ACHN (cell line): Measurements from ENCODE around the gene ST8SIA5.

ENCODE experiments used
- DNase-seq: peaks from one replicate; pipeline ENCODE4 v3.0.0-alpha.2; 2015
- in situ Hi-C: cut with HindIII; loops from 2 replicates; pipeline ENCODE4 v1.10.0; 2017; ENCODE audit warnings: low sequenced_read_pairs, low pct_ligation_motif_present, low pct_unique_long_range_greater_than_20kb

Gene ST8SIA5

DNA sequence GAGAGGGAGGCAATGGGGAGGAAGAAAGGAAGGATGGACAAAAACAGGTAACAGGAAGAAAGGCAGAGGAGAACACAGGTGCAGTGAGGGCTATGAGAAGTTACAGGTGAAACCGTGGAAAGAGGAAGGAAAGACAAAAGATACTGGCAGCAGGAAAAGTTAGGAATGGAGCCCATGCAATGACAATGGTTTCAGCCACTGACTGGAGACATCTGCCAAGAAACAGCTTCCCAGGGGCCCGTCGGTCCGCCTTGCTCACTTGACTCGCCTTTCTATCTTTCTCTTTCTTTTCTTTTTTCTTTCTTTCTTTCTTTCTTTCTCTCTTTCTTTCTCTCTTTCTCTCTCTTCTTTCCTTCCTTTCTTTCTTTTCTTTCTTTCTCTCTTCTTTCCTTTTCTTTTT, 37.5 kb downstream of the ST8SIA5 start:
- in situ Hi-C loops = no loop called here
- no peak for DNase-seq

DNA sequence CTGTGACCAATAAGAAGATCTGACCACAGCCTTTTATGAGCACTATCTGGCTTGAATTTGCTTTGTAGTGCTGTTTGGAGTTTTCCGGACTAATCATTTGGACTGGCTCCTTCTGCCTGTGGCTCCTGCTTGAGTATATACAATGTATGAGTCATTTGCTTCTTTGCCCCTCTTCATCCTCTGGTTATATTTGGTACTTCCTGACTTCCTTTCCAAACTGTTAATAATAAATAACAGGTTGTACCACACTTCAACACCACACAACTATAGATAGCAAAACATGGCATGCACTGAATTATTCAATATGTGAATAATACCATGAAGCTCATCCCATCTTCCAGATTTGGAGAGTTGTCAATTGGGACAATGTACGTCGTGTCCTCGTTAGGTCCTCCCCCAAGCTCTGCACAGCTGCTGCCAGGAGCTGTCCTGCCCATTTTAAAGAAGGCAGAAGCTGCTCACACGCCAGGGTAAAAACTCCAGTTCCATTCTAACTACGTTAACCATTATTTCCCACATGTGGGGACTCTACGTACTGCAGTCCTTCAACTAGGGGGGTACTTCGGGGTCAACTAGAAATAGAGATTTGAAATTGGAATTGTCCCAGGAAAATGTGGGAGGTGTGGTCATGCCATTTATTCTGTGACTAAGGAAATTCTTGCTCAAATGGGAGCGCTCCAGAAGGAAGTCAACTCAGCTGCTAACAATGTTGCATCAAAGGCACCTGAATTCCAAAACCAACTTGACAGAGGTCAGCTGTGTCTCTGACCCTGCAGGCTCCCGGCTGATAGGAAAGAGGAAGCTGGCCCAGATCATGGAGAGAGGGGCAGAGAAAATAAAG, 38.1 kb downstream of the ST8SIA5 start:
- in situ Hi-C loops = no loop called here
- peak; percentile 73 for DNase-seq

DNA sequence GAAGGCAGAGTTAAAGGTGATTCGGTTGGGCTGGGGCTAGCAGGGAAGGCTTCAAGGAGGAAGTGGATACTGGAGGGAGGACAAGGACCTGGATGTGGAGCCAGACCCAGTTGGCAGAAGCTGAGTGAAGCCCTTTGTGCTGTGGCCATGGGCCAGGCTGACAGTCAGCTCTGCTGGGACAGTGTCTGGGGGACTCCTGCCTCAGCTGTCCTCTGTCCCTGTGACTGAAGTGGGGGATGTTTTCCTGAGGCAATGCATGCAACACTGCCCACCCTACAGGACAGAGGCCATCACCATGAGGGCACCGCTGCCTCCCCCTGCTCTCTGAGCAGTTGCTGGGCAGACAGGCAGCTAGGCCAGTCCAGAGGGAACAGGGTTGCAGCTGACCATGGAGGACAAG, 40.0 kb downstream of the ST8SIA5 start:
- no peak for DNase-seq
- in situ Hi-C loops = no loop called here

DNA sequence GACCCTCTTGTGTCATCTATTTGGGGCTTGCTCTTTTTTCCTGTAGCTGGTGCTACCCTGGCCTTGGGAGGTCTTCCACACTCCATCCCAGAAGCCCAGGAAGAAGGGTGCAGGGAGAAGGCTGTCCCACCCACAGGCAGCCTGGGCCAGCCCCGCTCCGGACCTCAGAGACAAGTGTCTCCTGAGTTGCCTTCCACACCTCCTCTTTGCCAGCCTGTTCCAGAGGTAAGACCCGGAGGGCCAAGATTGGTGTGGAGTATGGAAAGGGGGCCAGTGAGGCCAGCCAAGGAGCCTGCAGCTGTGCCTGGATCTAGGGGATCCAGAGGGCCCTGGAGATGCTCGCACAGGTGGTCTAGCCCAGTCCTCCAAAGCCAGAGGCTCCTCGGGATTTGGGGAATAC, 40.5 kb downstream of the ST8SIA5 start:
- DNase-seq = no peak

DNA sequence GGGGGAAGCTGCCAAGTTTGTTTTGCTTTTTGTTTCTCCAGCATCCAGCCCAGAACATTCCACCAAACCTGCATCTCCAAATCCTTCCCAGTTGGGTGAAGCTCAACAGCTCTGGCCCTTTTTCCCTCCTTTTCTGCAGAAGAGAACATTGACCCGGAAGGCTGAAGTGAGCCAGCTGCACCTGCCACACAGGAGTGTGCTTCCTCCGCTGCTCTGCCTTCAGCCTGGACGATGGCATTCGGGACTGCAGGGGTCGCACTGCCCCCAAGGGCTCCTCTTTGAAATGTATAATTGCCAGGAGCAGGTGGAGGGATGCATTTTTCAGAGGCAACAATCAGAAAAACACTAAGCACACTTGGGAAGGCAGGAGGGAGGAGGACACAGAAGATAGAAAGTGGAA, 41.8 kb downstream of the ST8SIA5 start:
- in situ Hi-C loops = no loop called here
- DNase-seq = no peak

More for the DNA sequence above, 40.5 kb downstream of the ST8SIA5 start:
- in situ Hi-C loops = no loop called here

DNA sequence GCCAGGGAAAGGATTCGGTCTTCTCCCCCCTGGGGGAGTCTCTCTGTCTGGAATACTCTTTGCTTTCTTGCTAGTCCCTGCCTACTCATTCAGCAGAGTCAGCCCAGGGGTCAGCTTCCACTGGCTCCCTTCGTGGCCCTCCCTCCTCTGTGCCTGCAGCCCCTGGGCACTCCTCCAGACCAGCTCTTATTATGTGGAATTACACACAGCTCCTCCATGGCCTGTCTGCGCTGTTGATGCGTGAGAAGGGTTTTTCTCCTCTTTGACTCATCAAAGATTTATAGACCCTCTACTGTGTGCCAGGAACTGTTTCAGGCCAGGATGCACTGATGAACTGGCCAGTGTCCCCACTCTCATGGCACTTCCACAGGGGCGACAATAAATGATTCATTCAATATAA, 44.4 kb downstream of the ST8SIA5 start:
- in situ Hi-C loops = no loop called here
- peak; percentile 7 for DNase-seq

DNA sequence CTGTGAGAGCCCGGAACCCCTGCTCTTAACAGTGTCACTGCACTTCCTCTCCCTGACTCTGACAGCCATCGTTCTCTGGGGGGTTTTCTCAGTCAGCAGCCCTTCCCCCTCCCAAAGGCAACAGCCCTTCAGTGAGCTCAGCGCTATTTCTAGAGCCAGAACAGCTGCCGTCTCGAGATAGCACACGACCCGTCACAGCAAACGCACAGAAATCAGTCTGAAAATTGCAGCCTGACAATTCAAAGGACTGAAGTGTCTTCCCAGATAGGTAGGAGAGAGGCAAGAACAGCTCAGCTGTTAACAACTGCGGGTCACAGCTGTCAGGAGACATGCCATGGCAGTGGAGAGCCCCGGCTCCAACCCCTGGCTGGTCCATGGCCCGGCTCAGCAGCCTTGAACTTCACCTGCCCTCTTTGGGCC, 45.4 kb downstream of the ST8SIA5 start:
- no peak for DNase-seq
- in situ Hi-C loops = no loop called here

DNA sequence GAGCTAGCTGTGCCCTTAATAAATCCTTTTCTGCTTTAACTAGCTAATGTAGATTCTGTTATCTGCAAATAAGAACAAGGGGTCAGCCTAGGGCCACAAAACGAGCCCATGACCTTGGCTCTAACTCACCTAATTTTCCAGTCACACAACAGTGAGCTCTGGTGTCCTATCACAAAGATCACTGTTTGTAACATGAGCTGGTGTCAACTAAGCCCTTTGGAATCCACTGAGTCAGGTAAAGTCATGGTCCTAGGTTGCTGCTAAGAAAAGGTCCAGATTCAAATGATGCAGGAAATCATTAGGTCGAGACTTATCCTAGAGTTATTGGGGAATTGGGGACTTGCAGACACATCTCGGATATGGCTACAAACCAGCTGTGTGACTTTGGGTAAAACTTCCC, 49.9 kb downstream of the ST8SIA5 start:
- in situ Hi-C loops = no loop called here

DNA sequence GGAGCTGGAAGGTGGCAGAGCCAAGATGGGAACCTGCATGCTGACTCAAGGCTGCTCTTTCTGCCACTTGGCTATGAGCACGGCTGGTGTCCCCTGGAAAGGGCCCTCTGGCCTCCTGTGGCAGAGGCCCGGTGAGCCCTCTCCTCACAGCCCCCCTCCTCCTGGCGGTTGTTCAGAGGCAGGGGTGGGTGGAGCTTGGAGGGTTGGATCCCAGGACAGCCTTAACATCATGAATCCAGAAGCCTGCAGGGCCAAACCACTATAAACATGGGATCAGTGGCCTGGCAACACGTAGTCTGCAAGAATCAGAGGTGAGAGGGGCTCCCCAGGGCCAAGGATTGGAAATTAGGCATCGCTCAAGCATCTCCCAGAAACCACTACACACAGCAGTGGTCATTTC, 51.3 kb downstream of the ST8SIA5 start:
- no peak for DNase-seq
- in situ Hi-C loops = no loop called here

More for the DNA sequence above, 49.9 kb downstream of the ST8SIA5 start:
- peak; percentile 20 for DNase-seq

DNA sequence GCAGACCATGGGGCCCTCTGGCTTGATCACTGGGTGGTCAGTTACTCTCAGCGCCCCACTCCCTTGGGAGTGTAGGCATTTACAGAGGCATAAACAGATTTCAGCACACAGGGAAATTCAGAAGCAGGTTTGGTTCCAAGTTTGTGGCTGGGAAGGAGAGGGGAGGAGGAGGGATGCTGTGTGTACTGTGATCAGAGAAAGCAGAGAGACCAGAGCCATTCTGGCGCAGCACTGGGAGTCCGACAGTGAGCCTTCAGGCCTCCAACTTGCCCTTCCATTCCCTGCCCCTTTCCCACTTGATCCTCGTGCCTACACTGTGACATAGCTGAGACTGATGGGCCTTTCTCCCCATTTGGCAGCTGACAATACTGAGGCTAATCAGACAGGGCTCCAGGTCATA, 52.0 kb downstream of the ST8SIA5 start:
- in situ Hi-C loops = no loop called here
- DNase-seq = no peak

DNA sequence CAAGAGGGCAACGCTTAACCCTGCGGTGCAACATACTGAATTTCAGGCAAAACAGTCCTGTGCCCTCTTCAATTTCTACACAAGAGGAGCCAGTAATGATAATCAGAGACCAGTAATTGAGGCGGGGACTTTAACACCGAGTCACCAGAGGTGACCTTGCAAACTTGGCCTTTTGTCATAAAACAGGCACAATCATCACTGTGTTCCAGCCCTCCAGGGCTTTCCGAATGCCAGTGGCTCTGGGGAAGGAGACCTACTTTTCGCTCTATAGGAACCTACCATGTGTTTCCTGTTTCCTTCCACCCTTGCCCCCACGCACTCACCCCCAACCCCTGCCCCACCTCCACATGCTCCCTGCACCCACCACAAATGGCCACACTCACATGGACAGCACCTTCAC, 52.7 kb downstream of the ST8SIA5 start:
- no peak for DNase-seq
- in situ Hi-C loops = no loop called here

DNA sequence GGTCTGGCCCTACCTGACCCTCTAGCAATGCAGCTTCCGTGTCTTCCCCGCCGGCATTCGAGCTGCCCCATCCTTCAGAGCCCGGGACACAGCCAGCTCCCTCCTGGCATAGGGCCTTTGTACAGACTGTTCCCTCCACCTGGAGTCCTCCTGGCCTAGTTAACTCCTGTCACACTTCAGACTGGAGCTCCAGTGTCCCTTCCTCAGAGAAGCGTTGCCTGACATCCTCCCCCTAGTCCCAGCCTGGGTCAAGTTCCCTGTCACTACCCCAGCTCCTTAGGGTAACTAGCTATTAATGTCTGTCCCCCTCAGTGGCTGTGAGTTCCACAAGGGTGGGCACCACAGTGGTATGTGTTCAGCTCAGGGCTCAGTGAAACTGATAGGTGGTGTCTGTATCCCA, 54.4 kb downstream of the ST8SIA5 start:
- DNase-seq = no peak
- in situ Hi-C loops = no loop called here

DNA sequence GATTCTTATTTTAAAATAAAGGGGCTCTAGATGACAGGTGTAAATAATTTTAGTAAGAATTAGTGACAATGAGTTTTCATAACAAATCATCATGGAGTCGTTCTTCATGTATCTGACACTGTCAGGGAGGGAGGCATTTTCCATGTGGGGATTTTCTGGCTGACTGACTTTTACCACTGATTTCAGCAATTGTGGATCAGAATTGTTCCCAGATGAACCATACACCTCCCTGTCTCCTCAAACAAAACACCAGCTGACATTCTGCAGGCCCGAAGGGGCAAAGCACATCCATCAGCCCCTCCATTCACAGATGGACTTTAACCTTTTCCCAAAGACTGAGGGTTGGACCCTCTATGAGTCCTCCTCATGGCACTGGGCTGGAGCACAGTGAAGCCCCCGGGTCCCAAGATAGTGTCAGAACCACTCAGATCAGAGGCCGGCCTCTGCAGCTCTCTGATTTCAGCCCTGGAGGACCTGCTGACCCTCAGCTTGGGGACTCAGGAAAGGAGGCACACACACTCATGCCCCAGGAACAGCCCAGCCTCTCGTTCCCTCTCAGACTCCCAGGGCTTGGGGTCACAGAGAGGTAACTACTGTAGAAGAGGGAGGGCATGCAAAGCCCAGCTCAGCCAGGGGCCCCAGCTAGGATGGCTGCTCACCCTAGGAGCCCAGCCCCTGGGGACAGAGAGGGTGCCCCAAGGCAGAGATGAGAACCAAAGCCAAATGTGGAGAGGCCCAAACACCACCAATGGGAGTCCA, 56.6 kb downstream of the ST8SIA5 start:
- no peak for DNase-seq

DNA sequence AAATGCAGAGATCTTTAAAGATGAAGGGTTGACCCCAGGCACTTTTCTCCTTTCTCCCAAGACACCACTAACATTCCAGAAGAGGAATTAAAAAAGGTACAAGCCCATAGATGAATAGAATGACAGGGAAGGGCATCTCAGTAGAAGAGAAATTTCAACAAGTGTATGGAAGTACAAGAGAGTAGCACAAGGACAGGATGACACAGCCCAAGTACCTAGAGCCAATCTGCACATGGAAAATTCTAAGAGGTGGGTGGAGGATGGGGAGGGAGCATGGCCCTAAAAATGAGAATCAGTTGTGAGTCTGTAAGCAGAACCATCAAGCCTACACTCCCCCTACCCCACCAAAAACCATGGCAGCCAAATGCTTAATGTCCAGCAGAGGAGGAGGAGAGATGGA, 60.2 kb downstream of the ST8SIA5 start:
- in situ Hi-C loops = no loop called here
- no peak for DNase-seq

More for the DNA sequence above, 56.6 kb downstream of the ST8SIA5 start:
- in situ Hi-C loops = no loop called here

DNA sequence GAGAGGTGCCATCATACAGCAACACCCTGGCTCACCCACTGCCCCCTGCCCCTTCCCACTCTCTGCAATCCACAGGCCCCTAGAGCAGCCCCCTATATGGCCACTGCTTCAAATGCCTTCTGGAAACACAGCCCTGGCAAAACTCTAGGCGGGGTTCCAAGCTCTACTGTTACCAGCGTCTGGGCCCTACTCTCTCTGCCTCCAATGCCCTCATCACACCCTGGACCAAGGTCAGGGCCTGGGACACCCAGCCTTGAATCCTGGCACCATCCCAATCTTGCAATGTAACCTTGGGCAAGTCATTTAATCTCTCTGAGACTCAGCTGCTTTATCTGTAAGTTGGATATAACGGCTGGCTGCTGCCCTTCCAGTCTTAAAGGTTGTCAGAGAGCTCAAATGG, 60.6 kb downstream of the ST8SIA5 start:
- no peak for DNase-seq
- in situ Hi-C loops = no loop called here

DNA sequence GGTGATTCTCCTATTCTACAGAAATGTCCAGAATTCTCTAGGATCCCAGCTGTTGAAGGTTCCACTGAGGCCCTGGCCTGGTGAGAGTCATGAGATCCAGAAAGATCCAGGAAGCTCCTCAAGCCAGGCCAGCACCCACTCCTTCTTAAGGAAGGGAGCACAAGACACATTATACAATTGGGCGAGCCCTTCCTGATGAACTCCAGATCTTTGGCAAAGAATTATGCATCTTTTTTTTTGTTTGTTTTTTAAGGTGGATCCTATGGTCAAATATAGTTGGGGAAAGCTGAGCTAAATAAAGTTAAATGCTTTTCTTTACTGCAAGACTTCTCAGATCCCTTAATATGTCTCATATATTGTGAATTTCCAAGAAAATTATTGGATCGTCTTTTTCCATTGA, 62.9 kb downstream of the ST8SIA5 start:
- no peak for DNase-seq
- in situ Hi-C loops = no loop called here

DNA sequence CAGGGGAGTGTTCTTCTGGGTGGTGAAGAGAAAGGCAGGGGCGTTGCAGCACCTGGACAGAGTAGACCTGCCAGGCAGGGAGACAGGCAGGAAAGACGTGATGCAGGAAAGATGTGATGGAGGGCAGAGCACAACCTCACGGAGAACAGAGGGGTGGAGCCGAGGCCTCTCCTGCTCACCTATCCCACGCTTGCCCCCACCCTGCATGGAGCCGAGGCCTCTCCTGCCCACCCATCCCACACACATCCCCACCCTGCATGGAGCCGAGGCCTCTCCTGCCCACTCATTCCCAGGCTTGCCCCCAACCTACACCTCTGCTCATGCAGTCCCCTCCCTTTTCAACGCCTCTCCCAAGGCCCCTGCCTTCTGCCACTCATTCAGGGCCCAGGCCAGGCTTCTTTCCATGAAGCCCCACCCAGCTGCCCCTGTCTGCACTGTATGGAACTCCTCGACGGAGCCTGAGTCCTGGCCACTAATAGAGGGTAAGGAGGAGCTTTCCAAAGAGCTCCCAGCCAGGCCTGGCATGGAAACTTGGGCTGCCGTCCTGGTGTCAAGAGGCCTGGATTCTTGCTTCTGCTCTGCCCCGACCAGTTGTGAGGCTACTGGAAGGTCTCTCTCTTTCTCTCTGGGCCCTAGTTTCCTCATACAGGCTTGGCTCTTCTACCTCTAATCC, 67.9 kb downstream of the ST8SIA5 start:
- no peak for DNase-seq
- in situ Hi-C loops = no loop called here

DNA sequence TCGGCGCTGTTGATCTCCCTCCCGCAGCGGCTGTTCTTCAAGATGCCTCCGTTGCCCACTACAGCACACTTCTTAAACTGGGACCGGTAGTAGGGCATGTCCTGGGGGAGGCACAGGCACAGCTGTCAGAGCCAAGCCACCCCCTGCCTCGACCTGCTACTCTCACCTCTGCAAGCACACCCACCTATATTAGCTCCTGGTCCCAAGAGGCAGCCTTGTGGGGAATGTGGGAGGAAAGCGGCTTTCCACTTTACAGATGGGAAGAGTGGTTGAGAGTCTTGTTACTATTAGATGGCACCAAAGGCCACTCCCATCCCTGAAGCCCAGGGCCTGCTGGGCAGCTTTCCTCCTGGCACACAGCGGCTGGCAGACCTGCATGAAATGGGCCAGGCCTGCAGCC, 70.7 kb downstream of the ST8SIA5 start:
- in situ Hi-C loops = no loop called here
- no peak for DNase-seq

DNA sequence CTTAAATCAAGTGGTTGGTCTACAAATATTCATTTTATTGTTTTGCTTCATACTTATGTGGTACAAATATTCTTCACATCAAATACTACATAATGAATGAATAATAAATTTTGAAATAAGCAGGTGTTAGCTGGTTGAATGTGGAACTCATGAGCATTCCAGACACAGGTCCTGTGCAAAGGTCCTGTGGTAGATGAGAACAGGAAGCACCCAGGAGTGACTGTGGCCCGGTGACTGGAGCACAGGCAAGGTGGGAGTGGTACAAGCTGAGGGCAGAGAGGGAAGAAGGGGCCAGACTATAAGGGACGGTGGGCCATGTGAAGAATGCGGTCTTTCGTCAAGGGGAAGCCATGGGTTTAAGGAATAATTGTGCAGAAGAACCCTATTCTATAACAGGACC, 73.6 kb downstream of the ST8SIA5 start:
- in situ Hi-C loops = no loop called here
- DNase-seq = no peak
